GM23338 (cell line): ENCODE results near the gene SHB. TPM values are rescaled to one million over a fixed set of nuclear protein-coding genes. Genes with fewer than 3 reads are reported as not detected.

Experiments used
- ATAC-seq: fragments of 200-7000 bp; cut with Tn5 transposase; 3 replicates; pipeline ENCODE4 v1.9.1; 2020
- DNase-seq: peaks from one replicate; pipeline ENCODE4 v3.0.0-alpha.2; 2015; ENCODE audit warnings: low spot score
- H2AFZ ChIP-seq: fragments of 200-600 bp; sonication (generic); 2 replicates; pipeline ENCODE4 v1.8.0; 2016; ENCODE audit warnings: antibody characterized with exemption, mild to moderate bottlenecking, moderate library complexity
- H3F3A ChIP-seq: fragments of 200-600 bp; sonication (generic); replicated peaks from 2 replicates; pipeline ENCODE4 v1.8.0; 2017; ENCODE audit warnings: antibody characterized with exemption, mixed run types, low read depth
- H3K27ac ChIP-seq: fragments of 200-600 bp; sonication (generic); 2 replicates; pipeline ENCODE4 v1.6.1; 2016; ENCODE audit warnings: low read depth
- H3K27me3 ChIP-seq: fragments of 200-600 bp; sonication (generic); 2 replicates; pipeline ENCODE4 v1.8.0; 2016; ENCODE audit warnings: mild to moderate bottlenecking, mixed run types, moderate library complexity; ENCODE audit not compliant: insufficient read depth
- H3K36me3 ChIP-seq: fragments of 200-600 bp; sonication (generic); 2 replicates; pipeline ENCODE4 v1.8.0; 2016; ENCODE audit warnings: mild to moderate bottlenecking; ENCODE audit not compliant: insufficient read depth
- H3K4me1 ChIP-seq: fragments of 200-600 bp; sonication (generic); 2 replicates; pipeline ENCODE4 v1.8.0; 2016; ENCODE audit warnings: mild to moderate bottlenecking, moderate library complexity; ENCODE audit not compliant: insufficient read depth
- H3K4me2 ChIP-seq: fragments of 200-600 bp; sonication (generic); 2 replicates; pipeline ENCODE4 v1.7.1; 2017; ENCODE audit warnings: mixed run types
- H3K4me3 ChIP-seq: fragments of 200-600 bp; sonication (generic); 2 replicates; pipeline ENCODE4 v1.6.1; 2016; ENCODE audit warnings: mixed run types
- H3K79me2 ChIP-seq: fragments of 200-600 bp; sonication (generic); replicated peaks from 2 replicates; pipeline ENCODE4 v1.8.0; 2017; ENCODE audit warnings: mild to moderate bottlenecking; ENCODE audit not compliant: insufficient read depth
- H3K9me2 ChIP-seq: fragments of 200-600 bp; sonication (generic); 2 replicates; pipeline ENCODE4 v1.8.0; 2017; ENCODE audit not compliant: insufficient read depth
- H4K20me1 ChIP-seq: fragments of 200-600 bp; sonication (generic); replicated peaks from 2 replicates; pipeline ENCODE4 v1.8.0; 2017; ENCODE audit warnings: mild to moderate bottlenecking; ENCODE audit not compliant: insufficient read depth
- H3K27ac Mint-ChIP-seq: 2 replicates; pipeline ENCODE4 v1.8.0; 2020; ENCODE audit warnings: inconsistent platforms, mild to moderate bottlenecking, moderate library complexity, mixed read lengths
- H3K27me3 Mint-ChIP-seq: 3 replicates; pipeline ENCODE4 v1.8.0; 2022; ENCODE audit warnings: low read depth, mild to moderate bottlenecking, moderate library complexity, mixed read lengths, inconsistent platforms; ENCODE audit not compliant: insufficient read depth, poor library complexity
- H3K36me3 Mint-ChIP-seq: 3 replicates; pipeline ENCODE4 v1.8.0; 2021; ENCODE audit warnings: low read depth, mild to moderate bottlenecking, inconsistent platforms, moderate library complexity, mixed read lengths
- H3K4me1 Mint-ChIP-seq: 3 replicates; pipeline ENCODE4 v1.8.0; 2020; ENCODE audit warnings: mild to moderate bottlenecking, inconsistent platforms, mixed read lengths
- H3K4me3 Mint-ChIP-seq: 3 replicates; pipeline ENCODE4 v1.8.0; 2021; ENCODE audit warnings: moderate library complexity, mild to moderate bottlenecking, inconsistent platforms, mixed read lengths
- H3K9me3 Mint-ChIP-seq: 3 replicates; pipeline ENCODE4 v1.8.0; 2020; ENCODE audit warnings: moderate library complexity, mild to moderate bottlenecking, inconsistent platforms, mixed read lengths
- CREB1 ChIP-seq: fragments of 250-450 bp; sonication (Bioruptor Pico); IDR thresholded peaks from 2 replicates; pipeline ENCODE4 v1.5.0; 2020; ENCODE audit warnings: low read depth, mild to moderate bottlenecking, moderate library complexity
- ETS1 ChIP-seq: IDR thresholded peaks from 2 replicates; pipeline ENCODE4 v1.6.1; 2016; ENCODE audit warnings: antibody characterized with exemption
- EZH2 ChIP-seq: fragments of 200-600 bp; sonication (generic); IDR thresholded peaks from one replicate; pipeline ENCODE4 v1.8.0; 2017; ENCODE audit warnings: antibody characterized with exemption, mild to moderate bottlenecking, low read depth; ENCODE audit not compliant: unreplicated experiment
- EZH2phosphoT487 ChIP-seq: fragments of 200-600 bp; sonication (generic); IDR thresholded peaks from one replicate; pipeline ENCODE4 v1.8.1; 2018; ENCODE audit warnings: antibody characterized with exemption; ENCODE audit not compliant: unreplicated experiment
- JUNB ChIP-seq: IDR thresholded peaks from one replicate; pipeline ENCODE4 v1.6.1; 2016; ENCODE audit warnings: antibody characterized with exemption; ENCODE audit not compliant: unreplicated experiment
- NANOG ChIP-seq: IDR thresholded peaks from 2 replicates; pipeline ENCODE4 v1.6.1; 2016; ENCODE audit warnings: antibody characterized with exemption, borderline replicate concordance
- POLR2AphosphoS5 ChIP-seq: IDR thresholded peaks from 2 replicates; pipeline ENCODE4 v1.6.1; 2016; ENCODE audit warnings: antibody characterized with exemption, low read depth
- REST ChIP-seq: IDR thresholded peaks from one replicate; pipeline ENCODE4 v1.6.1; 2018; ENCODE audit warnings: antibody characterized with exemption; ENCODE audit not compliant: unreplicated experiment
- STAT1 ChIP-seq: IDR thresholded peaks from one replicate; pipeline ENCODE4 v1.6.1; 2016; ENCODE audit warnings: antibody characterized with exemption; ENCODE audit not compliant: unreplicated experiment
- ZNF114 ChIP-seq: fragments of 250-450 bp; sonication (Bioruptor Pico); IDR thresholded peaks from 2 replicates; pipeline ENCODE4 v1.5.0; 2020; ENCODE audit warnings: mild to moderate bottlenecking, moderate library complexity
- ZNF331 ChIP-seq: fragments of 250-450 bp; sonication (Bioruptor Pico); IDR thresholded peaks from 2 replicates; pipeline ENCODE4 v1.5.0; 2020; ENCODE audit warnings: low read depth, mild to moderate bottlenecking, moderate library complexity
- polyA plus RNA-seq: library from polyadenylated mRNA; unstranded; fragments of >200 nt; fragmentation: Nextera tagmentation; extraction: Ambion mirVana; gene quantifications from 2 replicates; pipeline ENCODE4 v1.2.1, GENCODE V29; 2016
- total RNA-seq: library from RNA; depleted of rRNA; stranded (reverse); fragments of >200 nt; shearing (Covaris generic); gene quantifications from 2 replicates; pipeline ENCODE4 v1.2.3, GENCODE V29; 2014
- TF ChIP-seq, protein P1 (sequence below): fragments of 250-450 bp; sonication (Bioruptor Pico); IDR thresholded peaks from 2 replicates; pipeline ENCODE4 v1.5.0; 2020; ENCODE audit warnings: mild to moderate bottlenecking, moderate library complexity
- TF ChIP-seq, protein P2 (sequence below), 2 experiments: fragments of 200-600 bp in 1 of 2; sonication (generic) in 1 of 2; conservative IDR thresholded peaks; 2 replicates each; pipeline versions ENCODE4 v1.5.1 to v1.6.1; 2016 to 2017; ENCODE audit warnings: antibody characterized with exemption in 2 of 2, low read depth in 2 of 2, mild to moderate bottlenecking in 2 of 2, moderate library complexity in 1 of 2

Gene SHB
- total and polyA plus RNA-seq, 2 experiments from 2014 or later: 1.5 to 14.0 TPM

- H3F3A ChIP-seq: no peaks in the 10 kb centered on the region
- H3K4me1 ChIP-seq: peaks cover 45% of the 10 kb centered on the region
- no peaks in the 10 kb centered on the region; the same call in 2 of the 3 replicates for H3K9me3 Mint-ChIP-seq
- no peak for ATAC-seq
- peaks cover 21% of the 10 kb centered on the region for H3K27me3 Mint-ChIP-seq
- H3K4me2 ChIP-seq: peak overlapping the region; percentile 48; the same call in 1 of the 2 replicates
- no peak overlapping the region; the same call in 1 of the 2 replicates for H3K27ac Mint-ChIP-seq
- no peak overlapping the region for H3K4me3 Mint-ChIP-seq
- H3K9me2 ChIP-seq: no peaks in the 10 kb centered on the region
- H2AFZ ChIP-seq: no peak overlapping the region
- no peaks in the 10 kb centered on the region; the same call in 1 of the 3 replicates for H3K36me3 Mint-ChIP-seq
- peaks cover 56% of the 10 kb centered on the region for H3K79me2 ChIP-seq
- DNase-seq: no peak
- H3K4me3 ChIP-seq: no peak overlapping the region
- peaks cover 22% of the 10 kb centered on the region for H4K20me1 ChIP-seq
- H3K27me3 ChIP-seq: peaks cover 11% of the 10 kb centered on the region
- H3K4me1 Mint-ChIP-seq: peaks cover 72% of the 10 kb centered on the region
- H3K36me3 ChIP-seq: no peaks in the 10 kb centered on the region
- no peak overlapping the region for H3K27ac ChIP-seq
- no peak for TF ChIP-seq EZH2phosphoT487
- no peak for TF ChIP-seq EZH2
- TF ChIP-seq ETS1: no peak
- no peak for TF ChIP-seq ZNF114 (CRISPR knock-in tag)
- TF ChIP-seq CREB1 (CRISPR knock-in tag): no peak
- no peak for TF ChIP-seq ZNF331 (CRISPR knock-in tag)
- no peak for TF ChIP-seq JUNB
- TF ChIP-seq STAT1: no peak
- TF ChIP-seq REST: no peak
- TF ChIP-seq, protein P1, sequence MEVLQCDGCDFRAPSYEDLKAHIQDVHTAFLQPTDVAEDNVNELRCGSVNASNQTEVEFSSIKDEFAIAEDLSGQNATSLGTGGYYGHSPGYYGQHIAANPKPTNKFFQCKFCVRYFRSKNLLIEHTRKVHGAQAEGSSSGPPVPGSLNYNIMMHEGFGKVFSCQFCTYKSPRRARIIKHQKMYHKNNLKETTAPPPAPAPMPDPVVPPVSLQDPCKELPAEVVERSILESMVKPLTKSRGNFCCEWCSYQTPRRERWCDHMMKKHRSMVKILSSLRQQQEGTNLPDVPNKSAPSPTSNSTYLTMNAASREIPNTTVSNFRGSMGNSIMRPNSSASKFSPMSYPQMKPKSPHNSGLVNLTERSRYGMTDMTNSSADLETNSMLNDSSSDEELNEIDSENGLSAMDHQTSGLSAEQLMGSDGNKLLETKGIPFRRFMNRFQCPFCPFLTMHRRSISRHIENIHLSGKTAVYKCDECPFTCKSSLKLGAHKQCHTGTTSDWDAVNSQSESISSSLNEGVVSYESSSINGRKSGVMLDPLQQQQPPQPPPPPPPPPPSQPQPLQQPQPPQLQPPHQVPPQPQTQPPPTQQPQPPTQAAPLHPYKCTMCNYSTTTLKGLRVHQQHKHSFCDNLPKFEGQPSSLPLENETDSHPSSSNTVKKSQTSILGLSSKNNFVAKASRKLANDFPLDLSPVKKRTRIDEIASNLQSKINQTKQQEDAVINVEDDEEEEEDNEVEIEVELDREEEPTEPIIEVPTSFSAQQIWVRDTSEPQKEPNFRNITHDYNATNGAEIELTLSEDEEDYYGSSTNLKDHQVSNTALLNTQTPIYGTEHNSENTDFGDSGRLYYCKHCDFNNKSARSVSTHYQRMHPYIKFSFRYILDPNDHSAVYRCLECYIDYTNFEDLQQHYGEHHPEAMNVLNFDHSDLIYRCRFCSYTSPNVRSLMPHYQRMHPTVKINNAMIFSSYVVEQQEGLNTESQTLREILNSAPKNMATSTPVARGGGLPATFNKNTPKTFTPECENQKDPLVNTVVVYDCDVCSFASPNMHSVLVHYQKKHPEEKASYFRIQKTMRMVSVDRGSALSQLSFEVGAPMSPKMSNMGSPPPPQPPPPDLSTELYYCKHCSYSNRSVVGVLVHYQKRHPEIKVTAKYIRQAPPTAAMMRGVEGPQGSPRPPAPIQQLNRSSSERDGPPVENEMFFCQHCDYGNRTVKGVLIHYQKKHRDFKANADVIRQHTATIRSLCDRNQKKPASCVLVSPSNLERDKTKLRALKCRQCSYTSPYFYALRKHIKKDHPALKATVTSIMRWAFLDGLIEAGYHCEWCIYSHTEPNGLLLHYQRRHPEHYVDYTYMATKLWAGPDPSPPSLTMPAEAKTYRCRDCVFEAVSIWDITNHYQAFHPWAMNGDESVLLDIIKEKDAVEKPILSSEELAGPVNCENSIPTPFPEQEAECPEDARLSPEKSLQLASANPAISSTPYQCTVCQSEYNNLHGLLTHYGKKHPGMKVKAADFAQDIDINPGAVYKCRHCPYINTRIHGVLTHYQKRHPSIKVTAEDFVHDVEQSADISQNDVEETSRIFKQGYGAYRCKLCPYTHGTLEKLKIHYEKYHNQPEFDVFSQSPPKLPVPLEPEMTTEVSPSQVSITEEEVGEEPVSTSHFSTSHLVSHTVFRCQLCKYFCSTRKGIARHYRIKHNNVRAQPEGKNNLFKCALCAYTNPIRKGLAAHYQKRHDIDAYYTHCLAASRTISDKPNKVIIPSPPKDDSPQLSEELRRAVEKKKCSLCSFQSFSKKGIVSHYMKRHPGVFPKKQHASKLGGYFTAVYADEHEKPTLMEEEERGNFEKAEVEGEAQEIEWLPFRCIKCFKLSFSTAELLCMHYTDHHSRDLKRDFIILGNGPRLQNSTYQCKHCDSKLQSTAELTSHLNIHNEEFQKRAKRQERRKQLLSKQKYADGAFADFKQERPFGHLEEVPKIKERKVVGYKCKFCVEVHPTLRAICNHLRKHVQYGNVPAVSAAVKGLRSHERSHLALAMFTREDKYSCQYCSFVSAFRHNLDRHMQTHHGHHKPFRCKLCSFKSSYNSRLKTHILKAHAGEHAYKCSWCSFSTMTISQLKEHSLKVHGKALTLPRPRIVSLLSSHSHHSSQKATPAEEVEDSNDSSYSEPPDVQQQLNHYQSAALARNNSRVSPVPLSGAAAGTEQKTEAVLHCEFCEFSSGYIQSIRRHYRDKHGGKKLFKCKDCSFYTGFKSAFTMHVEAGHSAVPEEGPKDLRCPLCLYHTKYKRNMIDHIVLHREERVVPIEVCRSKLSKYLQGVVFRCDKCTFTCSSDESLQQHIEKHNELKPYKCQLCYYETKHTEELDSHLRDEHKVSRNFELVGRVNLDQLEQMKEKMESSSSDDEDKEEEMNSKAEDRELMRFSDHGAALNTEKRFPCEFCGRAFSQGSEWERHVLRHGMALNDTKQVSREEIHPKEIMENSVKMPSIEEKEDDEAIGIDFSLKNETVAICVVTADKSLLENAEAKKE (CRISPR knock-in tag): no peak
- TF ChIP-seq NANOG: no peak
- no peak for TF ChIP-seq POLR2AphosphoS5
- TF ChIP-seq, protein P2, sequence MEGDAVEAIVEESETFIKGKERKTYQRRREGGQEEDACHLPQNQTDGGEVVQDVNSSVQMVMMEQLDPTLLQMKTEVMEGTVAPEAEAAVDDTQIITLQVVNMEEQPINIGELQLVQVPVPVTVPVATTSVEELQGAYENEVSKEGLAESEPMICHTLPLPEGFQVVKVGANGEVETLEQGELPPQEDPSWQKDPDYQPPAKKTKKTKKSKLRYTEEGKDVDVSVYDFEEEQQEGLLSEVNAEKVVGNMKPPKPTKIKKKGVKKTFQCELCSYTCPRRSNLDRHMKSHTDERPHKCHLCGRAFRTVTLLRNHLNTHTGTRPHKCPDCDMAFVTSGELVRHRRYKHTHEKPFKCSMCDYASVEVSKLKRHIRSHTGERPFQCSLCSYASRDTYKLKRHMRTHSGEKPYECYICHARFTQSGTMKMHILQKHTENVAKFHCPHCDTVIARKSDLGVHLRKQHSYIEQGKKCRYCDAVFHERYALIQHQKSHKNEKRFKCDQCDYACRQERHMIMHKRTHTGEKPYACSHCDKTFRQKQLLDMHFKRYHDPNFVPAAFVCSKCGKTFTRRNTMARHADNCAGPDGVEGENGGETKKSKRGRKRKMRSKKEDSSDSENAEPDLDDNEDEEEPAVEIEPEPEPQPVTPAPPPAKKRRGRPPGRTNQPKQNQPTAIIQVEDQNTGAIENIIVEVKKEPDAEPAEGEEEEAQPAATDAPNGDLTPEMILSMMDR (conservative IDR thresholded peaks at IDR 0.05; ENCODE audit: low read depth in 2 of 2): no peak
These were observed 6.9 kb downstream of the SHB start for GRCh38 chr9:38062106-38062497.
